ENCODE measurements around the gene FAM234B.

DNA sequence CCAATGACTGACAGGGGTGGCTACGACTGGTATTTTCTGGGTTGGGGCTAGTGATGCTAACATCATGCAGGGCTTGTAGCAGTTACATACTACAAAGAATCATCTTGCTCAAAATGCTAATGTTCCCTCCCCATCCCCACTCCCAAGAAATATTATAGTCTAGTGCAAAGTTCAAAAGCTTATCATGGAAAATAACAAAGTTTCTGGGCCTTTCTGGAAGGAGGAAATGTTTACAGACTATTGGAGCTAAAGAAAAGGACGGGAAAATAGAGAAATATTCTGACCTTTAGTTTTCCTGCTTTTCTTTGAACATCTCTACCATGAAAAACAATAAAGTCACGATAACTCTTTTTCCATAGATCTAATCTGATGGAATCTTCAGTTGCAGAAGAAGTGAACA, 36.1 kb downstream of the FAM234B start:
- TF ChIP-seq POLR2A (IDR thresholded peaks at IDR 0.05; ENCODE audit: low read length) (no peak), GATA1 (IDR thresholded peaks at IDR 0.05; ENCODE audit: low read depth, low read length) (no peak)
